ENCODE data around the gene FOXF2.
A peak's percentile ranks its signal among the peaks of the same experiment; 100 is the strongest.

The FOXF2 gene

GRCh38 chr6:1394514-1395463 is 5.4 kb downstream of the FOXF2 start:
- no peak for DNase-seq (ENCODE audit: low spot score)
- in situ Hi-C loops (cut with MboI; ENCODE audit: low sequenced_read_pairs, unreplicated experiment), result loop anchor here (10.0 to 25.0 kb wide), 2 partner anchors 600 to 807 kb away; no protein-coding TSS in a partner anchor
- TF ChIP-seq CTCF (IDR thresholded peaks at IDR 0.05; ENCODE audit: borderline replicate concordance, control extremely low read depth, extremely low read depth, insufficient read depth, missing control alignments), result no peak

GRCh38 chr6:1395506-1395905 is 6.1 kb downstream of the FOXF2 start:
- no peak for TF ChIP-seq CTCF (IDR thresholded peaks at IDR 0.05; ENCODE audit: borderline replicate concordance, control extremely low read depth, extremely low read depth, insufficient read depth, missing control alignments)
- in situ Hi-C loops (cut with MboI; ENCODE audit: low sequenced_read_pairs, unreplicated experiment), result loop anchor here (10.0 to 25.0 kb wide), 2 partner anchors 601 to 808 kb away; no protein-coding TSS in a partner anchor
- no peak for DNase-seq (ENCODE audit: low spot score)

- DNase-seq (ENCODE audit: low spot score), result no peak
- no peak for TF ChIP-seq CTCF (IDR thresholded peaks at IDR 0.05; ENCODE audit: borderline replicate concordance, control extremely low read depth, extremely low read depth, insufficient read depth, missing control alignments)
- in situ Hi-C loops (cut with MboI; ENCODE audit: low sequenced_read_pairs, unreplicated experiment), result loop anchor here (10.0 to 25.0 kb wide), 2 partner anchors 601 to 809 kb away; no protein-coding TSS in a partner anchor
Measured at GRCh38 chr6:1395941-1396908, 6.8 kb downstream of the FOXF2 start.

- in situ Hi-C loops (cut with MboI; ENCODE audit: low sequenced_read_pairs, unreplicated experiment), result loop anchor here (10.0 to 25.0 kb wide), 2 partner anchors 602 to 810 kb away; no protein-coding TSS in a partner anchor
- TF ChIP-seq CTCF (IDR thresholded peaks at IDR 0.05; ENCODE audit: borderline replicate concordance, control extremely low read depth, extremely low read depth, insufficient read depth, missing control alignments), result peak; percentile 89
- DNase-seq (ENCODE audit: low spot score), result peak; percentile 87
Measured at GRCh38 chr6:1396952-1397868, 7.8 kb downstream of the FOXF2 start.

GRCh38 chr6:1399085-1399780 is 9.9 kb downstream of the FOXF2 start:
- TF ChIP-seq CTCF (IDR thresholded peaks at IDR 0.05; ENCODE audit: borderline replicate concordance, control extremely low read depth, extremely low read depth, insufficient read depth, missing control alignments), result no peak
- DNase-seq (ENCODE audit: low spot score), result no peak
- in situ Hi-C loops (cut with MboI; ENCODE audit: low sequenced_read_pairs, unreplicated experiment), result loop anchor here (10.0 to 25.0 kb wide), 2 partner anchors 604 to 812 kb away; no protein-coding TSS in a partner anchor
